ENCODE results near the gene AP2M1. TPM values are rescaled to one million over a fixed set of nuclear protein-coding genes. Genes with fewer than 3 reads are reported as not detected.
A peak's percentile ranks its signal among the peaks of the same experiment; 100 is the strongest.

The AP2M1 gene
- total and polyA plus RNA-seq, 10 of the 15 experiments (the other 5 are each of a cell fraction or from before 2014, with no cell fraction given), result 65.6 to 356 (median 161) TPM

DNA sequence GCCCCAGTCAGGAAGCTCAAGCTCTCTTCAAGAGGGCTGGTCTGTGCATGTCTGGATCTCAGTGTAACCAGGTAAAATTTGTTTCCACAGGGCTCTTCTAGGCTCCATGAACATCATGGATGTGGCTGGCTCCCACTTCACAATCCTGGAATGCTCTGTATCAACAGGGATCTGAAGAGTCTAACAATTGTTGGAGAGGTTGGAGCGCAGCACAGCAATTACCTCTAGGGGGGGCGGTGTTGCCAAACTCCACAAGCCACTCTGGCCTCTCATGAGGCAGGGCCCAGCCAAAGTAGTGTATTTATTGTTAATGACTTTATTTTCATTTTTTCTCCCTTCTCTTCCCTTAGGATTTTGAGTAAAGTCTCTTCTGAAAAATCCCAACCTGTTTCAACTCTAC, 45.6 kb upstream of the AP2M1 start (continued):
- no peak for TF ChIP-seq ZBTB40 (IDR thresholded peaks at IDR 0.05; ENCODE audit: borderline replicate concordance)
- no peak for TF ChIP-seq MEF2A (IDR thresholded peaks at IDR 0.05; ENCODE audit: insufficient read depth, low read depth, low read length)
- peak; percentile 16; the same call in 1 of the 2 replicates for TF ChIP-seq SMC3 (IDR thresholded peaks at IDR 0.05; ENCODE audit: borderline replicate concordance, low read length)
- no peak for TF ChIP-seq BHLHE40 (IDR thresholded peaks at IDR 0.05; ENCODE audit: borderline replicate concordance in 1 of 2, low read depth in 2 of 2, low read length in 1 of 2)
- no peak for TF ChIP-seq RELA (IDR thresholded peaks at IDR 0.05; ENCODE audit: borderline replicate concordance, partially characterized antibody)
- TF ChIP-seq, protein P1, sequence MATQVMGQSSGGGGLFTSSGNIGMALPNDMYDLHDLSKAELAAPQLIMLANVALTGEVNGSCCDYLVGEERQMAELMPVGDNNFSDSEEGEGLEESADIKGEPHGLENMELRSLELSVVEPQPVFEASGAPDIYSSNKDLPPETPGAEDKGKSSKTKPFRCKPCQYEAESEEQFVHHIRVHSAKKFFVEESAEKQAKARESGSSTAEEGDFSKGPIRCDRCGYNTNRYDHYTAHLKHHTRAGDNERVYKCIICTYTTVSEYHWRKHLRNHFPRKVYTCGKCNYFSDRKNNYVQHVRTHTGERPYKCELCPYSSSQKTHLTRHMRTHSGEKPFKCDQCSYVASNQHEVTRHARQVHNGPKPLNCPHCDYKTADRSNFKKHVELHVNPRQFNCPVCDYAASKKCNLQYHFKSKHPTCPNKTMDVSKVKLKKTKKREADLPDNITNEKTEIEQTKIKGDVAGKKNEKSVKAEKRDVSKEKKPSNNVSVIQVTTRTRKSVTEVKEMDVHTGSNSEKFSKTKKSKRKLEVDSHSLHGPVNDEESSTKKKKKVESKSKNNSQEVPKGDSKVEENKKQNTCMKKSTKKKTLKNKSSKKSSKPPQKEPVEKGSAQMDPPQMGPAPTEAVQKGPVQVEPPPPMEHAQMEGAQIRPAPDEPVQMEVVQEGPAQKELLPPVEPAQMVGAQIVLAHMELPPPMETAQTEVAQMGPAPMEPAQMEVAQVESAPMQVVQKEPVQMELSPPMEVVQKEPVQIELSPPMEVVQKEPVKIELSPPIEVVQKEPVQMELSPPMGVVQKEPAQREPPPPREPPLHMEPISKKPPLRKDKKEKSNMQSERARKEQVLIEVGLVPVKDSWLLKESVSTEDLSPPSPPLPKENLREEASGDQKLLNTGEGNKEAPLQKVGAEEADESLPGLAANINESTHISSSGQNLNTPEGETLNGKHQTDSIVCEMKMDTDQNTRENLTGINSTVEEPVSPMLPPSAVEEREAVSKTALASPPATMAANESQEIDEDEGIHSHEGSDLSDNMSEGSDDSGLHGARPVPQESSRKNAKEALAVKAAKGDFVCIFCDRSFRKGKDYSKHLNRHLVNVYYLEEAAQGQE (IDR thresholded peaks at IDR 0.05; ENCODE audit: low read depth, low read length), result no peak
- TF ChIP-seq RUNX3 (IDR thresholded peaks at IDR 0.05; ENCODE audit: low read length), result no peak
- no peak for TF ChIP-seq TCF7 (IDR thresholded peaks at IDR 0.05; ENCODE audit: borderline replicate concordance)
- TF ChIP-seq ZNF592 (IDR thresholded peaks at IDR 0.05), result no peak
- peak; percentile 42 to 54 (median 47); a peak in 5 of 6 replicates for TF ChIP-seq CTCF (IDR thresholded peaks at IDR 0.05 in 2 of 3, conservative IDR thresholded peaks at IDR 0.05 in 1 of 3; ENCODE audit: control insufficient read depth in 2 of 3, extremely low read depth in 1 of 3, insufficient read depth in 1 of 3, low read depth in 3 of 3, low read length in 3 of 3)

Measured in GM12878 (cell line).